Spleen (tissue), 11 donors: ENCODE results near the gene BAK1. TPM values are rescaled to one million over a fixed set of nuclear protein-coding genes. Genes with fewer than 3 reads are reported as not detected.

Source experiments
- DNase-seq: peaks from one replicate; pipeline ENCODE4 v3.0.0-alpha.2; 2020
- H3K27ac ChIP-seq, 8 donors: fragments of 200-600 bp; sonication (generic) in 7 of 8; 1 replicate in 4 of 8; 2 replicates in 4 of 8; pipeline versions ENCODE4 v1.5.0 to v1.8.0; 2016 to 2021; ENCODE audit warnings: inconsistent platforms in 4 of 8, mild to moderate bottlenecking in 4 of 8, moderate library complexity in 1 of 8
- H3K27me3 ChIP-seq, 7 donors: fragments of 200-600 bp; sonication (generic) in 6 of 7; replicated peaks in 1 of 7; 1 replicate in 4 of 7; 2 replicates in 3 of 7; pipeline versions ENCODE4 v1.5.0 to v1.8.0; 2016 to 2021; ENCODE audit warnings: inconsistent platforms in 3 of 7, mild to moderate bottlenecking in 1 of 7
- H3K36me3 ChIP-seq, 6 donors: fragments of 200-600 bp; sonication (generic) in 5 of 6; 1 replicate in 4 of 6; 2 replicates in 2 of 6; pipeline versions ENCODE4 v1.5.0 to v1.8.0; 2016 to 2021; ENCODE audit warnings: inconsistent platforms in 2 of 6
- H3K4me1 ChIP-seq, 6 donors: fragments of 200-600 bp; sonication (generic) in 5 of 6; 1 replicate in 3 of 6; 2 replicates in 3 of 6; pipeline versions ENCODE4 v1.5.0 to v1.8.0; 2016 to 2021; ENCODE audit warnings: inconsistent platforms in 3 of 6
- H3K4me3 ChIP-seq, 8 donors: fragments of 200-600 bp; sonication (generic) in 7 of 8; 1 replicate in 4 of 8; 2 replicates in 4 of 8; pipeline versions ENCODE4 v1.5.0 to v1.8.0; 2016 to 2021; ENCODE audit warnings: inconsistent platforms in 4 of 8, mild to moderate bottlenecking in 4 of 8, moderate library complexity in 2 of 8
- H3K9me3 ChIP-seq, 8 donors: fragments of 200-600 bp; sonication (generic) in 7 of 8; 1 replicate in 4 of 8; 2 replicates in 4 of 8; pipeline versions ENCODE4 v1.5.0 to v1.8.0; 2016 to 2021; ENCODE audit warnings: inconsistent platforms in 4 of 8
- POLR2A ChIP-seq, 3 donors: fragments of 450-650 bp; IDR thresholded peaks; one replicate each; pipeline ENCODE4 v1.5.1; 2017; ENCODE audit warnings: antibody characterized with exemption in 3 of 3, mild to moderate bottlenecking in 1 of 3
- POLR2AphosphoS5 ChIP-seq, 3 donors: sonication (generic); formaldehyde crosslinking; IDR thresholded peaks; one replicate each; pipeline ENCODE4 v1.5.1; 2017; ENCODE audit warnings: antibody characterized with exemption in 3 of 3
- WGBS, 5 donors: extraction: QIAGEN DNeasy Blood & Tissue Kit in 3 of 5; methylation state at CpG; one replicate each; pipeline versions ENCODE4 v1.1.5 to v1.1.7; 2013 to 2018; 5-methylcytosine and 5-hydroxymethylcytosine counted together
- intact Hi-C: fragments of 100-400 bp; cut with DNase I; formaldehyde crosslinking; loops from one replicate; pipeline ENCODE4 v1.15.0; 2023; ENCODE audit warnings: low total_unique reads
- polyA plus RNA-seq, 3 donors: library from polyadenylated mRNA; stranded (reverse); fragments of 200-250 nt; gene quantifications; one replicate each; pipeline ENCODE4 v1.2.1, GENCODE V29; 2013
- total RNA-seq, 7 donors: library from RNA; depleted of rRNA in 3 of 7; stranded (reverse); fragments of >200 nt in 3 of 7; fragmentation: NEBNext Ultra II Directional in 4 of 7; extraction: Animal tissue kit (Norgen Biotek cat#: 25700) in 4 of 7; gene quantifications; one replicate each; pipeline versions ENCODE4 v1.1.0 to v1.2.1, GENCODE V29; 2016 to 2021
- TF ChIP-seq, protein P1 (sequence below), 11 experiments: fragments of 200-600 bp in 7 of 11; fragments of 450-650 bp in 4 of 11; sonication (generic) in 4 of 11; IDR thresholded peaks in 8 of 11; conservative IDR thresholded peaks in 3 of 11; 1 replicate in 7 of 11; 2 replicates in 4 of 11; pipeline versions ENCODE4 v1.4.0 to v1.8.0; 2016 to 2021; ENCODE audit warnings: antibody characterized with exemption in 11 of 11, inconsistent platforms in 4 of 11, mild to moderate bottlenecking in 1 of 11
- donor health status: healthy with polysubstance abuse.
- donor health status: DM: no; HTN: no; CAD: no; lungs with moderate emphysema.
- donor health status: DM: no; HTN: no; CAD: no.
- donor health status: Bipolar disorder and iron deficiency.
- donor health status: healthy.
- donor health status: DM: no; HTN: no; CAD: no.
- donor health status: DM: yes; HTN: yes; CAD: no.

BAK1 gene
- total and polyA plus RNA-seq, 10 donors: 14.9 to 34.4 (median 25.9) TPM

DNA sequence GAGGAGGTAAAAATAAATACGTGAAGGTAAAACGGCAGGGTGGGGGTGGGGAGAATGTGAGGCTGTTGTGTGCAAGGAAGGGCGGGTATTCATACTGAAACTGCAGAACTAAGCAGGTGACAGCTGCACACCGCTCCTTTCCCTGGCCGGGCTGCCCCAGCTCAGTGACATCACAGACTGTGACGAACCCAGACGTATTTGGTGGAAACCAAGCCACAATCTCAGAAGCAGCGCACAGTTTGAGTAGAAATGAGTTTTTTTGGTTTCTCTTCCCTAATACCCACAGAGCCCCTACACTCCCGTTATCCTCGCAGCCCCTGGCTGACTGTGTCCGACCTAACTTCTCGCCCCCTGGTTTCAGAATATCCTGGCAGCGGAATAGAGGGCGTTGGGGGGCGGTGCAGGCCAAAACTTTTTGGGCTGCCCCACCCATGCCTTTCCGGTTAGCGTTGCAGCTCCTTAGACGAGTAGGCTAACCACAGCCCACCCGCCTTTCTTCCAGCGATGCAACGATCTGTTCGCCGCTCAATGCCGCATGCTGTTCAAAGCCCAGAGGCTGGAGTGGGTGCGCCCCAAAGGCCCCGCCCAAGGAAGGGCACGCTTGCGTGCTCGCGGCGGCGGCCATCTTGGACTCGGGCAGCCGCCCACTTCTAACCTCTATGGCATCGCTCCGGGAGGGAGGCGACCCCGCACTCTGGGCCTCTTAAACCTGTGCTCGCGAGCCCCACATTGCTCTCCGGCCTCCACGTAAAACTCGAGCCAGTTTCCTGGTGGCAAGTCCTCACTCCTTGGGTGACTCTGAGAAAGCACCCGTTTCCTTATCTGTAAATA is 9.1 kb downstream of the BAK1 start:
- Histone ChIP-seq H3K4me3 (peak overlapping the region; percentile 31 to 84 (median 59)), H3K27me3 (no peaks in the 10 kb centered on the region), H3K9me3 (no peaks in the 10 kb centered on the region), H3K27ac (peak overlapping the region; percentile 66 to 99 (median 93)), H3K4me1 (peaks cover 8 to 37% (median 25%) of the 10 kb centered on the region in 6 donors), H3K36me3 (peaks cover 0 to 45% (median 27%) of the 10 kb centered on the region in 6 donors)
- peak; percentile 97 for DNase-seq
- 0 to 2% (median 0%) methylated on average over 32 to 44 of the region's 44 CpGs for WGBS, 5 donors
- intact Hi-C loops: loop anchor here (10.0 kb wide), 1 partner anchor 136 kb away; no protein-coding TSS in a partner anchor
- peak in 2 of 3 donors; percentile 5 to 24 for TF ChIP-seq POLR2A (IDR thresholded peaks at IDR 0.05)
- TF ChIP-seq, protein P1, sequence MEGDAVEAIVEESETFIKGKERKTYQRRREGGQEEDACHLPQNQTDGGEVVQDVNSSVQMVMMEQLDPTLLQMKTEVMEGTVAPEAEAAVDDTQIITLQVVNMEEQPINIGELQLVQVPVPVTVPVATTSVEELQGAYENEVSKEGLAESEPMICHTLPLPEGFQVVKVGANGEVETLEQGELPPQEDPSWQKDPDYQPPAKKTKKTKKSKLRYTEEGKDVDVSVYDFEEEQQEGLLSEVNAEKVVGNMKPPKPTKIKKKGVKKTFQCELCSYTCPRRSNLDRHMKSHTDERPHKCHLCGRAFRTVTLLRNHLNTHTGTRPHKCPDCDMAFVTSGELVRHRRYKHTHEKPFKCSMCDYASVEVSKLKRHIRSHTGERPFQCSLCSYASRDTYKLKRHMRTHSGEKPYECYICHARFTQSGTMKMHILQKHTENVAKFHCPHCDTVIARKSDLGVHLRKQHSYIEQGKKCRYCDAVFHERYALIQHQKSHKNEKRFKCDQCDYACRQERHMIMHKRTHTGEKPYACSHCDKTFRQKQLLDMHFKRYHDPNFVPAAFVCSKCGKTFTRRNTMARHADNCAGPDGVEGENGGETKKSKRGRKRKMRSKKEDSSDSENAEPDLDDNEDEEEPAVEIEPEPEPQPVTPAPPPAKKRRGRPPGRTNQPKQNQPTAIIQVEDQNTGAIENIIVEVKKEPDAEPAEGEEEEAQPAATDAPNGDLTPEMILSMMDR (IDR thresholded peaks at IDR 0.05 in 8 of 11, conservative IDR thresholded peaks at IDR 0.05 in 3 of 11): peak in 3 of 11 experiments; percentile 6 to 29 (median 18)
- peak; percentile 92 to 95 (median 93) for TF ChIP-seq POLR2AphosphoS5 (IDR thresholded peaks at IDR 0.05)

DNA sequence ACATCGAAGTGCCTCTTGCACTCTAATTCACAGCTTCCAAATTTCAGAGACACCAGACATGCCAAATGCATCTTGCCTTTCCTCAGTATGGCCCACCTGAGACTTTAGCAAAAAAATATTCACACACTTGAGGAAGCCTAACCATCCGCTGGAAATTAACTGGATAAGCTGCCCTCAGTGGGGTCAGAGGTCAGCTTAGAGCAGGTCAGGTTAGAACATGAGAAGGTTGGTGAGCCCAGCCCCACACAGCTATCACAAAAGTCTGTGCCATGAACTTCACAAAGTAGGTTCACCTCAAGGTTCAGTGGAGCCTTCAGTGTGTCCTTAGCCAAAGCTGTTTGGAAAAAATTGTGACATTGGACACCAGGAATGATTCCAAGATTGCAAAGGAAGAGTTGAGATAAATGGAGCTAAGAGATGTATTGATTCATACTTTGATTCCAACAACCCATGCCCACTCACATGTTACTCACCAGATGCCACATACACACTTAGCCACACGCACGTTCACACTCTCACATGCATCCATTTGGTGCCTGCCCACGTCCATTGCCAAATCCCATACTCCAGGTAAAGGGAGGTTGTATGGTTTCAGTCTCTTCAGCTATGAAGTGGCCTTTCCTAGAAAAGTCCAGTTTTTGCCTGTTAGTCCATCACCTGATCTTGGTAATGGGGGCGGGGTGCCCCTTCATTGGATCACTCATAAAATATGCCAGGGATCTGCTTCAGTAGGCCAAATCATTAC is 11.1 kb downstream of the BAK1 start:
- TF ChIP-seq POLR2AphosphoS5 (IDR thresholded peaks at IDR 0.05) (no peak), POLR2A (IDR thresholded peaks at IDR 0.05) (no peak)
- TF ChIP-seq, protein P1 (IDR thresholded peaks at IDR 0.05 in 8 of 11, conservative IDR thresholded peaks at IDR 0.05 in 3 of 11): no peak
- WGBS, 5 donors: 93 to 98% (median 95%) methylated on average over 6 of the region's 6 CpGs
- Histone ChIP-seq H3K4me1 (peaks cover 8 to 25% (median 20%) of the 10 kb centered on the region in 6 donors), H3K27ac (no peak overlapping the region), H3K36me3 (peaks cover 0 to 24% (median 7%) of the 10 kb centered on the region in 6 donors), H3K9me3 (no peaks in the 10 kb centered on the region), H3K27me3 (no peaks in the 10 kb centered on the region), H3K4me3 (no peak overlapping the region)
- intact Hi-C loops: no loop called here
- DNase-seq: no peak

DNA sequence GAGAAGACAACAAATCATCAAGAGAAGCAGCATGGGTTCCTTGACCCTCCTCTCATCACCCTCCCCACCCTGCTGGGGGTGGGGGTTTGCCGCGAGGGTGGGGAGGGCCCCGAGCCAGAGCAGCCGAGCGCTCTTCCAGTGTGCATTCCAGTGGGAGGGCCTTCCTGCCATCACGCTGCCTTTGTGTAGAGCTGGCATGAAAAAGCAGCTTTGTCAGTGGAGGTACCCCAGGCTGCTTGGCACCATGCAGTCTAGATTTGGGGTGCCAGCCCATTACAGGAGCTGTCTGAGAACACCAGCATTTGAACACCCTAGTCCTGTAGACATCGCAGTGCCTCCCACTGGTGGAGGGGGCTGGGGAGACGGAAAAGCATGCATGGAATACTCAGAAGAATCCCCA is 12.2 kb downstream of the BAK1 start:
- no peaks in the 10 kb centered on the region for H3K27me3 ChIP-seq
- H3K36me3 ChIP-seq: peaks cover 0 to 13% (median 0%) of the 10 kb centered on the region in 6 donors
- H3K27ac ChIP-seq: no peak overlapping the region
- intact Hi-C loops: no loop called here
- DNase-seq: no peak
- H3K4me1 ChIP-seq: peaks cover 8 to 25% (median 20%) of the 10 kb centered on the region in 6 donors
- TF ChIP-seq POLR2A (IDR thresholded peaks at IDR 0.05): no peak
- TF ChIP-seq, protein P1 (IDR thresholded peaks at IDR 0.05 in 8 of 11, conservative IDR thresholded peaks at IDR 0.05 in 3 of 11): no peak
- no peak for TF ChIP-seq POLR2AphosphoS5 (IDR thresholded peaks at IDR 0.05)
- 73 to 92% (median 87%) methylated on average over 7 to 8 of the region's 8 CpGs for WGBS, 5 donors
- H3K9me3 ChIP-seq: no peaks in the 10 kb centered on the region
- no peak overlapping the region for H3K4me3 ChIP-seq
